ENCODE data around the gene LPP.

LPP gene

GRCh38 chr3:188839187-188839695 is 685.3 kb downstream of the LPP start:
- DNase-seq (ENCODE audit: low read depth) = no peak

DNA sequence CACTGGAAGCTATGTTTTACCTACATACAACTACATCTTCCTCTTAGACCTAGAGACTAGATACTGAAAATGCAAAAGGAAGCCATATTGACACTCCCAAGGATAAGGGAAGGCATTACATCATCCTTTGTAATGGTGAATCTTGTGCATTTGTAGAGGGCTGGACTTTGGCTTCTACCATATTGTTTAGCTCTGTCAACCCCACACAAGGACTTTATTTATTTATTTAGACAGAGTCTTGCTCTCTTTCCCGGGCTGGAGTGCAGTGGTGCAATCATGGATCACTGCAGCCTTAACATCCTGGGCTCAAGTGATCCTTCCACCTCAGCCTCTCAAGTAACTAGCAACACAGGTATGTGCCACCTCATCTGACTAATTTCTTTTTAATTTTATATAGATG is 686.3 kb downstream of the LPP start:
- DNase-seq (ENCODE audit: low read depth) = no peak

DNA sequence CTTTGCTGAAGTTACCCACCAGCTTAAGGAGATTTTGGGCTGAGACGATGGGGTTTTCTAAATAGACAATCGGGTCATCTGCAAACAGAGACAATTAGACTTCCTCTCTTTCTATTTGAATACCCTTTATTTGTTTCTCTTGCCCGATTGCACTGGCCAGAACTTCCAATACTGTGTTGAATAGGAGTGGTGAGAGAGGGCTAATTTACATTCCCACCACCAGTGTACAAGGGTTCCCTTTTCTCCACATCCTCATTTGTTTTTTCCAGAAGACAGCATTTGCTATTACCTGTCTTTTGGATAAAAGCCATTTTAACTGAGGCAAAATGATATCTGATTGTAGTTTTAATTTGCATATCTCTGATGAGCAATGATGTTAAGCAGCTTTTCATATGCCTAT is 687.9 kb downstream of the LPP start:
- no peak for DNase-seq (ENCODE audit: low read depth)

GRCh38 chr3:188842639-188843038 is 688.7 kb downstream of the LPP start:
- DNase-seq (ENCODE audit: low read depth) = no peak

DNA sequence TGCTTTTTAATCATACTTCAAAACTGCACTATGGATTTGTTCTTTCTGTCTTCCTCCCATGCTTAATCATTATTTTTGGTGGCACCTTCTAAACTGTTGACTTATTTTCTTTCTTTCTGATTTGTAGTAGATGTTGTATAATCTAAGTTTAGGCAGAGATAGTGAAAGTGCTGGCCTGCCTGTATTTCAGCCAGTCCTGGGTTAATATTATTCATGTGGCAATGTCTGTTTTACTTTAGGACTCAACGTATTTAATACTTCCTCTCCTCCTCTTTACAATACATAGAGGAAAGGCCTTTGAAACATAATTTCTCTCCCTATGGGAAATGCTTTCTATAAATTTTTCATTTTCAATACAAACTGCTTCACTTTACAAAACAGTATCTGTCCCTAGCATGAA is 690.1 kb downstream of the LPP start:
- DNase-seq (ENCODE audit: low read depth) = no peak

DNA sequence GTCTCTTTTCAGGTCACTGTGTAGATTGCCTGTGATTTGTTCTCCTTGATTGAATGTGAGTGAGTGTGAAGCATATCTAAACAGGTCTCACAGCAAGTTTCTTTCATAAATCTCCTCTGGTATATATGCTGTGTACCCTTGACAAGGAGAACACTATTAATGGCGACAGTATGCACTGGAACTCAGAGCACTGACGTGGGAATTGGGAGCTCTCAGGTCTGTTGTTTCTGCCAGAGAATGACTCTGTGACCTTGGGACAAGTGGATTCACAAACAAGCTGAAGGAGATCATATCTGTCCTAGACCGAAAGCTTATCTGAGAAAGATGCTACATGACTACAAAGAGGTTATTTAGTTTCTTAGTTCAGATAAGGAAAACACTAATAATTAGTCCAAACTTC is 691.6 kb downstream of the LPP start:
- DNase-seq (ENCODE audit: low read depth) = no peak

- no peak for DNase-seq (ENCODE audit: low read depth)
Measured at GRCh38 chr3:188848947-188849346, 695.0 kb downstream of the LPP start.

- no peak for DNase-seq (ENCODE audit: low read depth)
Measured at GRCh38 chr3:188853856-188854771, 700.2 kb downstream of the LPP start.

- DNase-seq (ENCODE audit: low read depth) = no peak
Measured at GRCh38 chr3:188854772-188855149, 700.8 kb downstream of the LPP start.

GRCh38 chr3:188855675-188856074 is 701.7 kb downstream of the LPP start:
- DNase-seq (ENCODE audit: low read depth) = no peak

- no peak for DNase-seq (ENCODE audit: low read depth)
Measured at GRCh38 chr3:188860147-188860546, 706.2 kb downstream of the LPP start.

GRCh38 chr3:188861842-188862744 is 708.1 kb downstream of the LPP start:
- DNase-seq (ENCODE audit: low read depth) = no peak

DNA sequence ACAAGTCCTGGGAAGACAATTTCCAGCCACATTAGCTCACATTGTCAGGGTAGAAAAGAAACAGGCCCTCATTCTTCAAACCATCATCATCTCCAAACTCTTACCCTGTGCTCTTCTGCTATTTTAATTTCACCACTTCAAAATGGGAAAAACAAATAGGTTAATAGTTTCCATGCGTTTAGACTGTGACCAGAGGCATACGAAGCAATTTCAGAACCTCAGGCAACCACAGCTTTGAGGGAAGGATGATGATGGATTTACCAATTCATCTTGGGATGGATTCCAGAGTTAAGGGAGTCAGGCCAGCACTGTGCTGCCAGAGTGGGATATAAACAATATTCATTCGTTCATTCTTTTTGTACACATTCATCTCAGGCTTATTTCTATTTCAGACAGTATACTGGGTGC is 710.0 kb downstream of the LPP start:
- no peak for DNase-seq (ENCODE audit: low read depth)

DNA sequence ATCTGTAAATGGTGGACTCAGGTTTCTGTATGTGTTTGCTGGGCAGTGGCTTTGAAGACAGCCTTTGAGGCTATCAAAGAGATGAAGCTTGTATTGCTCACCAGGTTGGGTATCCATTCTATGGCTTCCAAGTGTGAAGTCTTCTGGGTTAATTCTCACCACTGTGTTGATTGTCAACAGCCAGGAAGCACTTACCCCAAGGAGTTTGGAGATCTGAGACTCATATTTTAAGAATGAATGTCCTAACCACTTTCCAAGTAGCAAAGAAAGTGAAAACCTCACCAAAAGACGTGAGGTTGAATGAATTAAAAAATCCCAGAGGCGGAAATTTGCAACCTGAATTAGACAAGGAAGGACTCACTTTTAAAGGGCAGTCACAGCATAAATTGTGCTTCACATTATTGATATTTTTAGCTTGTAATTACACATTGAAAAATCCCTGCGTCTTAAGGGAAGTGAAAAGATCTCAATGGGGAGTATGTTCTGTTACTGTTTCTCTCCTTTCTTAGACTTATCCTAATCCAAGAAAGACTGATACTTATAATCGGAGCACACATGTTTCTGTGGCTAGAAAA is 713.8 kb downstream of the LPP start:
- no peak for DNase-seq (ENCODE audit: low read depth)

DNA sequence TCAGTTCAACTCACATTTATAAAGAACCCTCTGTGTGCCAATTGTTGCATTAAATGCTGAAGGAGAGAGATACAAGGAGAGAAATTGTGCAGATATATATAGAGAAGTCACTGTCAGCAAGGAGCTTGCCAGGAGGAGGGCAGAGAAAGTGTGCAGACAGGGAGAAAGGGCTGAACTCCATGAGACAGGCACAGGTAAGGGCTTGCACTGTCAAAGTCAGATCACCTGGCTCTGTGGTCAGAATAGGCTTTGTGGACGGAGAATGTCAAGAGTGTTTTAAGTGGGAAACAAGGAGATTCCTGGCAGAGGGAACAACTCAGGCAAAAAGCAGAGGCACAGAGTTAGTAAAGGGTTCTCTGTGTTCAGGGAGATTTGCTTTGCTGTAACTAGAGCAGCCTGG is 714.8 kb downstream of the LPP start:
- DNase-seq (ENCODE audit: low read depth) = no peak

- DNase-seq (ENCODE audit: low read depth) = no peak
Measured at GRCh38 chr3:188869628-188870027, 715.7 kb downstream of the LPP start.

GRCh38 chr3:188870431-188870830 is 716.5 kb downstream of the LPP start:
- DNase-seq (ENCODE audit: low read depth) = no peak

DNA sequence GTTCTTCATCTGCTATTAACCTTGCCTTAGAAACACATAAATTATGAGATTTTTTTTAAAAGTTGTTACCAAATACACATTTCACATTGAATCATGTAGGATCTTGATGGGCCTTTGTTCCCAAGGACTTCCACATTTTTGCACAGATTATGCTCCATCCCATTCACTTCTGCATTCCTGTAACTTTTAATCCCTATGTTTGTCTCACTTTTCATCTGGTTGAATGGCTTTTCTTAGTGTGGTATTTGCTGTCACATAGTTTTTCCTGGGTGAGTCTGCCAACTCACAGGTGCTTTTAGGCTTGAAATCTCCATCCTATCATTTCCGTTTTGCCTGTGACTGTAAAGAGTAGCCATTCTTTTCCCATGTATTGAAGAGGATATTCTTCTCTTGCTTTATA is 720.6 kb downstream of the LPP start:
- DNase-seq (ENCODE audit: low read depth) = no peak

DNA sequence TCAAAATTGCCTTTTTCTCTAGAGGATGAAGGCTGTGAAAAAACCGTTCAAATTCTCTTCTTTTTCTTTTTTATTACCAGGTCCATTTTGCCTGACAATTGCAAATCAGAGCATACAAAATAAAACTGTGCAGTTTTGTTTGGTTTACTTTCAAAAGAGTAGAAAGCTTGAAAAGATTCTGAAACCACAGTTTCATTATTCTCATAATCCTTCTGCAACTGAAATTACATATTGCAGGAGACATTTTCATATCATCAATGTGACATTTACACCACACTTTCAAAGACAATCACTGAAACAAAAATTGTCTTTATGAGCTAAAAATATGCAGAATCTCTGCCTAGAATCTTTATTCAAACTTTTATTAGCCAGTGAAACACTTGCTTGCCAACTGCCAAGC is 721.5 kb downstream of the LPP start:
- DNase-seq (ENCODE audit: low read depth) = no peak

- DNase-seq (ENCODE audit: low read depth) = no peak
Measured at GRCh38 chr3:188876370-188876769, 722.4 kb downstream of the LPP start.

- DNase-seq (ENCODE audit: low read depth) = no peak
Measured at GRCh38 chr3:188877381-188877780, 723.4 kb downstream of the LPP start.

DNA sequence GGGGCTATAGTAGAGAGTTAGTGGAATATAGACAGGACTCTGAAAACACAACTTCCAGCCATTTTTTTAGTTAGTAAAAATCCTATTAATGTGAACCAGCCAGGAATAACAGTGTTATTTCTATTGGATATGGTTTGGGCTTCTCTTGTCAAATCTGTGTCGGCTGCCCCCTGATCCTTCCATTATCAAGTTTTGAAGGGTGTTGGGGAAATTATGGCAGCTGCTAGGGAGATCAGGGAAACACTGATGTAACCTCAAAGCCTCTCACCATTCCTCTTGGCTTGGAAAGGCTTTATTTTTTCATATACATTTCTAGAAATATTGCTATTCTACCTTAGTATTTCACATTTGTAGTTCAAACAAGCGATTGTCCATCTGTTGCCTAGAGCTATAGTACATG is 724.1 kb downstream of the LPP start:
- DNase-seq (ENCODE audit: low read depth) = no peak

All from activated T-cell treated with anti-CD3 and anti-CD28 coated beads for 24 hours (primary cell).